Measurements from ENCODE around the gene MBNL1. TPM values are rescaled to one million over a fixed set of nuclear protein-coding genes. Genes with fewer than 3 reads are reported as not detected.

The MBNL1 gene
- total RNA-seq, 1 experiment from 2014 or later, result 140 TPM

DNA sequence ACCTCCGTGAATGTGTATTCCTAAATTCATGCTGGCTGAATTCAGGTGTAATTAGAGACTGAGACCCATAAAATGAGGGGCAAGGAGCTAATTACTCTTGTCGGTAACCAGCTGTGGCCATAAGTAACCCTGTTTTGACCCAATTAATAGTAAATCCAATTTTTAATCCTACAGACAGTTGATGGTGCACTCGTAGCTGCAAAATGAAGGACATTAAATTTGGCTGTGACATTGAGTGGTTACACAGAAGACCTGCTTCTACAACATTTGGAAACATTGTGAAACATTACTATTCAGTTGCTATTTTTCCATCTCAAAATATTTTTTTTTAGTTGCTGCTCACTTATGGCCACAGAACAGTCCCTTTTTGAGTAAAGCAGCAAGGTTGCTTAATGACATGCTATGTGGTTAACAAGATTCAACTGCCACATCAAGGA, 33.0 kb downstream of the MBNL1 start:
- intact Hi-C loops (cut with micrococcal nuclease; ENCODE audit: unreplicated experiment), result no loop called here
- POLR2A ChIA-PET, result interaction anchor here (1.2 kb wide), 1 partner anchor 14 kb away, joined by 4 read pairs; no protein-coding TSS in a partner anchor

DNA sequence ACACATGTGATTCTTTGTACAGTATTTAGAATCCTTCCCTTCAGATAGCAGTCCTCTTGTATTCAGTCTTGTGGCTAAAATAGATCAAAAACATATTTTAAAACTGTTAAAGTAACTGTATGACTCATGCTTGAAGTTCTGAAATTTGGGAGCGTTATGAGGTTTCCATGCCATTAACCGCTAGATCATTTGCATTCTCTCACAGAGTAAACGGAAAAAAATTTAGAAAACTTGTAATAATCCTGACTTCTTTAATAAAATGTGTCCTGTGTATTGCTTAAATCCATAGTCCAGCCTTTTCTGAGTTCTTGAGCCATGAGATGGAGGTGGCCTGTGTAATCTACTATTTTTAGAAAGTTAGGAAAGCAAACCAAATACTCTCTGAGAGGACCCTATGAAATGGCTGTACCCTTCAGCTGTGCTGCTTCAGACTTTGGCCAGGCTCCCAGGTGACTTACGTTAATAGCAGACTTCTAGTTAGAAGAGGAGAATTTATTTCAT, 33.8 kb downstream of the MBNL1 start:
- ChIA-PET POLR2A (interaction anchor here (1.2 kb wide), 1 partner anchor 13 kb away, joined by 4 read pairs; no protein-coding TSS in a partner anchor), CTCF (no interaction called here)
- no peak for DNase-seq (ENCODE audit: low read depth, low spot score)
- Histone ChIP-seq H3K4me3 (ENCODE audit: low read depth in 2 of 2, low read length in 2 of 2) (no peak overlapping the region), H3K4me1 (ENCODE audit: control insufficient read depth, insufficient read depth, low read length) (peaks cover 77% of the 10 kb centered on the region), H3K9me3 (ENCODE audit: control insufficient read depth, insufficient read depth, low read depth, low read length) (no peaks in the 10 kb centered on the region), H3K36me3 (ENCODE audit: control insufficient read depth, insufficient read depth, low read length) (no peaks in the 10 kb centered on the region), H3K27ac (ENCODE audit: low read length) (no peak overlapping the region), H3K27me3 (ENCODE audit: control insufficient read depth, insufficient read depth, low read length) (no peaks in the 10 kb centered on the region)
- in situ Hi-C loops (cut with HindIII; ENCODE audit: low pct_unique_long_range_greater_than_20kb, low sequenced_read_pairs) (no loop called here), intact Hi-C loops (cut with micrococcal nuclease; ENCODE audit: unreplicated experiment) (no loop called here)
- no TSS peak for BruUV-seq (replicated peaks)
- no peak for ATAC-seq
- TF ChIP-seq, protein P1, sequence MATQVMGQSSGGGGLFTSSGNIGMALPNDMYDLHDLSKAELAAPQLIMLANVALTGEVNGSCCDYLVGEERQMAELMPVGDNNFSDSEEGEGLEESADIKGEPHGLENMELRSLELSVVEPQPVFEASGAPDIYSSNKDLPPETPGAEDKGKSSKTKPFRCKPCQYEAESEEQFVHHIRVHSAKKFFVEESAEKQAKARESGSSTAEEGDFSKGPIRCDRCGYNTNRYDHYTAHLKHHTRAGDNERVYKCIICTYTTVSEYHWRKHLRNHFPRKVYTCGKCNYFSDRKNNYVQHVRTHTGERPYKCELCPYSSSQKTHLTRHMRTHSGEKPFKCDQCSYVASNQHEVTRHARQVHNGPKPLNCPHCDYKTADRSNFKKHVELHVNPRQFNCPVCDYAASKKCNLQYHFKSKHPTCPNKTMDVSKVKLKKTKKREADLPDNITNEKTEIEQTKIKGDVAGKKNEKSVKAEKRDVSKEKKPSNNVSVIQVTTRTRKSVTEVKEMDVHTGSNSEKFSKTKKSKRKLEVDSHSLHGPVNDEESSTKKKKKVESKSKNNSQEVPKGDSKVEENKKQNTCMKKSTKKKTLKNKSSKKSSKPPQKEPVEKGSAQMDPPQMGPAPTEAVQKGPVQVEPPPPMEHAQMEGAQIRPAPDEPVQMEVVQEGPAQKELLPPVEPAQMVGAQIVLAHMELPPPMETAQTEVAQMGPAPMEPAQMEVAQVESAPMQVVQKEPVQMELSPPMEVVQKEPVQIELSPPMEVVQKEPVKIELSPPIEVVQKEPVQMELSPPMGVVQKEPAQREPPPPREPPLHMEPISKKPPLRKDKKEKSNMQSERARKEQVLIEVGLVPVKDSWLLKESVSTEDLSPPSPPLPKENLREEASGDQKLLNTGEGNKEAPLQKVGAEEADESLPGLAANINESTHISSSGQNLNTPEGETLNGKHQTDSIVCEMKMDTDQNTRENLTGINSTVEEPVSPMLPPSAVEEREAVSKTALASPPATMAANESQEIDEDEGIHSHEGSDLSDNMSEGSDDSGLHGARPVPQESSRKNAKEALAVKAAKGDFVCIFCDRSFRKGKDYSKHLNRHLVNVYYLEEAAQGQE (IDR thresholded peaks at IDR 0.05; ENCODE audit: insufficient read depth in 1 of 2, low read depth in 2 of 2, low read length in 1 of 2), result no peak
- TF ChIP-seq, protein P2, sequence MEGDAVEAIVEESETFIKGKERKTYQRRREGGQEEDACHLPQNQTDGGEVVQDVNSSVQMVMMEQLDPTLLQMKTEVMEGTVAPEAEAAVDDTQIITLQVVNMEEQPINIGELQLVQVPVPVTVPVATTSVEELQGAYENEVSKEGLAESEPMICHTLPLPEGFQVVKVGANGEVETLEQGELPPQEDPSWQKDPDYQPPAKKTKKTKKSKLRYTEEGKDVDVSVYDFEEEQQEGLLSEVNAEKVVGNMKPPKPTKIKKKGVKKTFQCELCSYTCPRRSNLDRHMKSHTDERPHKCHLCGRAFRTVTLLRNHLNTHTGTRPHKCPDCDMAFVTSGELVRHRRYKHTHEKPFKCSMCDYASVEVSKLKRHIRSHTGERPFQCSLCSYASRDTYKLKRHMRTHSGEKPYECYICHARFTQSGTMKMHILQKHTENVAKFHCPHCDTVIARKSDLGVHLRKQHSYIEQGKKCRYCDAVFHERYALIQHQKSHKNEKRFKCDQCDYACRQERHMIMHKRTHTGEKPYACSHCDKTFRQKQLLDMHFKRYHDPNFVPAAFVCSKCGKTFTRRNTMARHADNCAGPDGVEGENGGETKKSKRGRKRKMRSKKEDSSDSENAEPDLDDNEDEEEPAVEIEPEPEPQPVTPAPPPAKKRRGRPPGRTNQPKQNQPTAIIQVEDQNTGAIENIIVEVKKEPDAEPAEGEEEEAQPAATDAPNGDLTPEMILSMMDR (IDR thresholded peaks at IDR 0.05), result no peak
- TF ChIP-seq SIN3A (IDR thresholded peaks at IDR 0.05; ENCODE audit: borderline replicate concordance, insufficient read depth, low read depth, low read length), result no peak
- no peak for TF ChIP-seq TCF7L2 (IDR thresholded peaks at IDR 0.05; ENCODE audit: low read depth, low read length)
- TF ChIP-seq POLR2AphosphoS5 (IDR thresholded peaks at IDR 0.05; ENCODE audit: low read depth, low read length), result no peak

More for the DNA sequence above, 33.0 kb downstream of the MBNL1 start:
- CTCF ChIA-PET, result no interaction called here
- H3K27me3 ChIP-seq (ENCODE audit: control insufficient read depth, insufficient read depth, low read length), result no peaks in the 10 kb centered on the region
- H3K4me3 ChIP-seq (ENCODE audit: low read depth in 2 of 2, low read length in 2 of 2), result no peak overlapping the region
- H3K27ac ChIP-seq (ENCODE audit: low read length), result 0 out of 2 replicates have a peak overlapping the region, but pooled peaks have one; percentile 21
- DNase-seq (ENCODE audit: low read depth, low spot score) (no peak), ATAC-seq (no peak)
- peaks cover 69% of the 10 kb centered on the region for H3K4me1 ChIP-seq (ENCODE audit: control insufficient read depth, insufficient read depth, low read length)
- no TSS peak for BruUV-seq (replicated peaks)
- H3K36me3 ChIP-seq (ENCODE audit: control insufficient read depth, insufficient read depth, low read length), result no peaks in the 10 kb centered on the region
- H3K9me3 ChIP-seq (ENCODE audit: control insufficient read depth, insufficient read depth, low read depth, low read length), result no peaks in the 10 kb centered on the region
- TF ChIP-seq POLR2AphosphoS5 (IDR thresholded peaks at IDR 0.05; ENCODE audit: low read depth, low read length) (no peak), SIN3A (IDR thresholded peaks at IDR 0.05; ENCODE audit: borderline replicate concordance, insufficient read depth, low read depth, low read length) (no peak), TCF7L2 (IDR thresholded peaks at IDR 0.05; ENCODE audit: low read depth, low read length) (no peak)
- TF ChIP-seq, protein P1 (IDR thresholded peaks at IDR 0.05; ENCODE audit: insufficient read depth in 1 of 2, low read depth in 2 of 2, low read length in 1 of 2), result no peak
- TF ChIP-seq, protein P2 (IDR thresholded peaks at IDR 0.05), result no peak
- in situ Hi-C loops (cut with HindIII; ENCODE audit: low pct_unique_long_range_greater_than_20kb, low sequenced_read_pairs), result no loop called here

Measured in Panc1 (cell line).